Posterior vena cava (tissue), 2 donors: ENCODE results near the gene MX1. TPM values are rescaled to one million over a fixed set of nuclear protein-coding genes. Genes with fewer than 3 reads are reported as not detected.
"Not testable (repeated sequence)": the region's sequence is repeated elsewhere in the genome, so short reads cannot be mapped to it uniquely, and the experiment has no call there.

Source experiments
- DNase-seq: peaks from one replicate; pipeline ENCODE4 v3.0.0-alpha.2; 2020; ENCODE audit warnings: low spot score
- intact Hi-C, 2 donors: fragments of 100-400 bp; cut with DNase I; formaldehyde crosslinking; loops; one replicate each; pipeline versions ENCODE4 v1.14.1 to v1.14.2; 2022 to 2023
- total RNA-seq, 2 donors: library from RNA; stranded (reverse); fragmentation: NEBNext Ultra II Directional; extraction: Animal tissue kit (Norgen Biotek cat#: 25700); gene quantifications; one replicate each; pipeline ENCODE4 v1.2.1, GENCODE V29; 2021
- donor health status: DM: yes; HTN: yes; CAD: no.
- donor health status: DM: yes; HTN: yes; CAD: no.

MX1 gene
- total RNA-seq, 2 donors from 2014 or later, result 14.0 to 52.2 TPM

- intact Hi-C loops, result no loop called here
- DNase-seq, result no peak
Measured at GRCh38 chr21:41403966-41404365, 22.1 kb upstream of the MX1 start.

GRCh38 chr21:41405321-41405720, 20.7 kb upstream of the MX1 start:
- intact Hi-C loops, result no loop called here

GRCh38 chr21:41406340-41406739, 19.7 kb upstream of the MX1 start:
- DNase-seq, result no peak

More at GRCh38 chr21:41405321-41405720, 20.7 kb upstream of the MX1 start:
- no peak for DNase-seq

GRCh38 chr21:41407541-41408460, 18.2 kb upstream of the MX1 start:
- DNase-seq, result no peak
- intact Hi-C loops, result no loop called here

More at GRCh38 chr21:41406340-41406739, 19.7 kb upstream of the MX1 start:
- intact Hi-C loops, result no loop called here

- intact Hi-C loops, result loop anchor here in 1 of 2 donors (10.0 kb wide), 1 partner anchor 666 kb away; no protein-coding TSS in a partner anchor
- no peak for DNase-seq
Measured at GRCh38 chr21:41410361-41410760, 15.7 kb upstream of the MX1 start.

GRCh38 chr21:41410767-41411448, 15.1 kb upstream of the MX1 start:
- intact Hi-C loops, result loop anchor here in 1 of 2 donors (10.0 kb wide), 1 partner anchor 666 kb away; no protein-coding TSS in a partner anchor
- DNase-seq, result no peak

GRCh38 chr21:41411449-41412089, 14.5 kb upstream of the MX1 start:
- intact Hi-C loops, result loop anchor here in 1 of 2 donors (10.0 kb wide), 1 partner anchor 667 kb away; no protein-coding TSS in a partner anchor
- no peak for DNase-seq

- intact Hi-C loops, result loop anchor here in 1 of 2 donors (10.0 kb wide), 1 partner anchor 673 kb away; no protein-coding TSS in a partner anchor
- not testable (repeated sequence) for DNase-seq
Measured at GRCh38 chr21:41417505-41417904, 8.5 kb upstream of the MX1 start.

GRCh38 chr21:41418393-41418792, 7.6 kb upstream of the MX1 start:
- intact Hi-C loops, result loop anchor here in 1 of 2 donors (10.0 kb wide), 1 partner anchor 674 kb away; no protein-coding TSS in a partner anchor
- DNase-seq, result no peak

- intact Hi-C loops, result loop anchor here in 1 of 2 donors (10.0 kb wide), 1 partner anchor 674 kb away; no protein-coding TSS in a partner anchor
- no peak for DNase-seq
Measured at GRCh38 chr21:41418956-41419680, 6.9 kb upstream of the MX1 start.

- intact Hi-C loops, result loop anchor here in 1 of 2 donors (10.0 kb wide), 1 partner anchor 675 kb away; no protein-coding TSS in a partner anchor
- DNase-seq, result peak; percentile 95
Measured at GRCh38 chr21:41419921-41420862, 5.8 kb upstream of the MX1 start.

GRCh38 chr21:41420998-41421397, 5.0 kb upstream of the MX1 start:
- intact Hi-C loops, result not testable (repeated sequence)

GRCh38 chr21:41422546-41423304, 3.3 kb upstream of the MX1 start:
- intact Hi-C loops, result no loop called here
- DNase-seq, result no peak

More at GRCh38 chr21:41420998-41421397, 5.0 kb upstream of the MX1 start:
- not testable (repeated sequence) for DNase-seq

GRCh38 chr21:41423305-41423636, 2.8 kb upstream of the MX1 start:
- DNase-seq, intact Hi-C loops: not testable (repeated sequence)

GRCh38 chr21:41425588-41425953, 468 bp upstream of the MX1 start:
- intact Hi-C loops, result no loop called here
- DNase-seq, result no peak

- intact Hi-C loops, result no loop called here
- DNase-seq, result no peak
Measured at GRCh38 chr21:41426676-41427404, 801 bp downstream of the MX1 start.
